WTC11 (cell line): ENCODE measurements around the gene HINT3. TPM values are rescaled to one million over a fixed set of nuclear protein-coding genes. Genes with fewer than 3 reads are reported as not detected.

Experiments
- ATAC-seq: fragments of 200-7000 bp; cut with Tn5 transposase; 2 replicates; pipeline ENCODE4 v1.10.0; 2021; ENCODE audit warnings: mild to moderate bottlenecking, moderate library complexity
- CTCF ChIA-PET: fragments of 300-600 bp; sonication (Branson Sonifier 250); formaldehyde crosslinking; loops from one replicate; lab custom pipeline; 2021; ENCODE audit warnings: antibody characterized with exemption; lab: Charles Lee
- POLR2A ChIA-PET: fragments of 350-600 bp; sonication (Branson Sonifier 250); formaldehyde crosslinking; loops from one replicate; lab custom pipeline; 2021; ENCODE audit warnings: antibody characterized with exemption; lab: Charles Lee
- DNase-seq: peaks from one replicate; pipeline ENCODE4 v3.0.0; 2021; ENCODE audit warnings: low spot score
- H3K27ac Mint-ChIP-seq: 2 replicates; pipeline ENCODE4 v1.8.0; 2021; ENCODE audit warnings: mixed read lengths
- H3K27me3 Mint-ChIP-seq: 2 replicates; pipeline ENCODE4 v1.8.0; 2021; ENCODE audit warnings: low read depth, mild to moderate bottlenecking, moderate library complexity, mixed read lengths
- H3K36me3 Mint-ChIP-seq: 2 replicates; pipeline ENCODE4 v1.8.0; 2021; ENCODE audit warnings: mixed read lengths
- H3K4me1 Mint-ChIP-seq: 2 replicates; pipeline ENCODE4 v1.8.0; 2022; ENCODE audit warnings: mixed read lengths
- H3K4me3 Mint-ChIP-seq: 2 replicates; pipeline ENCODE4 v1.8.0; 2021; ENCODE audit warnings: mild to moderate bottlenecking, moderate library complexity, mixed read lengths
- H3K9me3 Mint-ChIP-seq: 2 replicates; pipeline ENCODE4 v1.8.0; 2021; ENCODE audit warnings: mixed read lengths
- EMX1 ChIP-seq: fragments of 250-450 bp; sonication (Bioruptor Pico); IDR thresholded peaks from 2 replicates; pipeline ENCODE4 v1.8.0; 2021; ENCODE audit warnings: mild to moderate bottlenecking
- ESRRA ChIP-seq: sonication (generic); formaldehyde crosslinking; IDR thresholded peaks from 2 replicates; pipeline ENCODE4 v1.8.1; 2022; ENCODE audit warnings: mild to moderate bottlenecking, missing genetic modification reagents, borderline replicate concordance
- KAT7 ChIP-seq: sonication (generic); formaldehyde crosslinking; IDR thresholded peaks from 2 replicates; pipeline ENCODE4 v1.8.1; 2023; ENCODE audit warnings: missing genetic modification reagents, mild to moderate bottlenecking, borderline replicate concordance
- MXD4 ChIP-seq: fragments of 250-450 bp; sonication (Bioruptor Pico); IDR thresholded peaks from 2 replicates; pipeline ENCODE4 v1.8.0; 2021; ENCODE audit warnings: mild to moderate bottlenecking, moderate library complexity, borderline replicate concordance
- NFATC4 ChIP-seq: fragments of 250-450 bp; sonication (Bioruptor Pico); IDR thresholded peaks from 2 replicates; pipeline ENCODE4 v1.9.0; 2021; ENCODE audit warnings: mild to moderate bottlenecking
- NR1H2 ChIP-seq: sonication (generic); formaldehyde crosslinking; IDR thresholded peaks from 2 replicates; pipeline ENCODE4 v1.9.0; 2021; ENCODE audit warnings: mild to moderate bottlenecking, moderate library complexity, missing genetic modification reagents
- OVOL2 ChIP-seq: fragments of 250-450 bp; sonication (Bioruptor Pico); IDR thresholded peaks from 2 replicates; pipeline ENCODE4 v1.9.0; 2021; ENCODE audit warnings: mild to moderate bottlenecking, borderline replicate concordance
- SMAD4 ChIP-seq: sonication (generic); formaldehyde crosslinking; IDR thresholded peaks from 2 replicates; pipeline ENCODE4 v1.8.0; 2022; ENCODE audit warnings: mild to moderate bottlenecking, missing genetic modification reagents
- TEAD4 ChIP-seq: sonication (generic); formaldehyde crosslinking; IDR thresholded peaks from 2 replicates; pipeline ENCODE4 v1.8.0; 2022; ENCODE audit warnings: mild to moderate bottlenecking, missing genetic modification reagents
- TP53 ChIP-seq: sonication (generic); formaldehyde crosslinking; IDR thresholded peaks from 2 replicates; pipeline ENCODE4 v1.8.1; 2023; ENCODE audit warnings: mild to moderate bottlenecking, missing genetic modification reagents
- ZBTB21 ChIP-seq: sonication (generic); formaldehyde crosslinking; IDR thresholded peaks from 2 replicates; pipeline ENCODE4 v1.8.1; 2023; ENCODE audit warnings: mild to moderate bottlenecking, missing genetic modification reagents, borderline replicate concordance
- ZNF121 ChIP-seq: sonication (generic); formaldehyde crosslinking; IDR thresholded peaks from 2 replicates; pipeline ENCODE4 v1.8.0; 2023; ENCODE audit warnings: missing genetic modification reagents
- ZNF671 ChIP-seq: fragments of 250-450 bp; sonication (Bioruptor Pico); IDR thresholded peaks from 2 replicates; pipeline ENCODE4 v1.8.0; 2021; ENCODE audit warnings: mild to moderate bottlenecking
- total RNA-seq: library from RNA; stranded (reverse); gene quantifications from 3 replicates; pipeline ENCODE4 v1.2.3, GENCODE V29; 2021
- TF ChIP-seq, protein P1 (sequence below): sonication (generic); formaldehyde crosslinking; IDR thresholded peaks from 2 replicates; pipeline ENCODE4 v1.8.1; 2022; ENCODE audit warnings: mild to moderate bottlenecking, moderate library complexity, missing genetic modification reagents
- TF ChIP-seq, protein P2 (sequence below): sonication (generic); formaldehyde crosslinking; IDR thresholded peaks from 2 replicates; pipeline ENCODE4 v1.8.0; 2022; ENCODE audit warnings: missing genetic modification reagents
- TF ChIP-seq, protein P3 (sequence below): sonication (generic); formaldehyde crosslinking; IDR thresholded peaks from 2 replicates; pipeline ENCODE4 v1.8.1; 2022; ENCODE audit warnings: low read depth, missing genetic modification reagents, borderline replicate concordance
- TF ChIP-seq, protein P4 (sequence below): sonication (generic); formaldehyde crosslinking; IDR thresholded peaks from 2 replicates; pipeline ENCODE4 v1.8.0; 2023; ENCODE audit warnings: missing genetic modification reagents
- TF ChIP-seq, protein P5 (sequence below): fragments of 250-450 bp; sonication (Bioruptor Pico); IDR thresholded peaks from 2 replicates; pipeline ENCODE4 v2.1.2; 2022; ENCODE audit warnings: mild to moderate bottlenecking, moderate library complexity
- TF ChIP-seq, protein P6 (sequence below): sonication (generic); formaldehyde crosslinking; IDR thresholded peaks from 2 replicates; pipeline ENCODE4 v1.8.1; 2023; ENCODE audit warnings: mild to moderate bottlenecking, missing genetic modification reagents
- TF ChIP-seq, protein P7 (sequence below): sonication (generic); formaldehyde crosslinking; IDR thresholded peaks from 2 replicates; pipeline ENCODE4 v1.8.0; 2023; ENCODE audit warnings: mild to moderate bottlenecking, missing genetic modification reagents
- TF ChIP-seq, protein P8 (sequence below): sonication (generic); formaldehyde crosslinking; IDR thresholded peaks from 2 replicates; pipeline ENCODE4 v1.8.0; 2022; ENCODE audit warnings: mild to moderate bottlenecking, missing genetic modification reagents
- TF ChIP-seq, protein P9 (sequence below): fragments of 250-450 bp; sonication (Bioruptor Pico); IDR thresholded peaks from 2 replicates; pipeline ENCODE4 v1.8.0; 2021; ENCODE audit warnings: mild to moderate bottlenecking

Gene HINT3
- total RNA-seq, 1 experiment from 2014 or later: 9.4 TPM

DNA sequence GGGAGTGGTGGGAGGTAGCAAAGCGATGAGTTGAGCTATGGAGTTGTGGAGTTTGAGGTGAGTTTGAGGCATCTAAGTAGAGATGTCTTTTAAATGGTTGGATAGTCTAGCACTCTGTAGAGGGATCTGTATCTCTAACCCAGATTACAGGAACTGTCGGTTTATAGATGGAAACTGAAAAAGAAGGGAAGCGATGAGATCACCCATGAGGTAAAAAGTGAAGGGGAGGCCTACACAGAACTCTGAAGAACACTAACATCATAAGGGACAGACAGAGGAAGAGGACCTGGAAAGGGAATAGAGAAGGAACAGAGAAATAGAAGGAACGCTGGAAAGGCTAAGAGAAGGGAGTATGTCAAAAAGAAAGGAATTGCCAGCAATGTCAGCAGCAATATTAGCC, 2.5 kb downstream of the HINT3 start (continued):
- no peak for TF ChIP-seq ZBTB21 (CRISPR knock-in tag)
- TF ChIP-seq ZNF121: no peak
- no peak for TF ChIP-seq NFATC4
- TF ChIP-seq MXD4 (CRISPR knock-in tag): no peak
- no peak for TF ChIP-seq EMX1 (CRISPR knock-in tag)

DNA sequence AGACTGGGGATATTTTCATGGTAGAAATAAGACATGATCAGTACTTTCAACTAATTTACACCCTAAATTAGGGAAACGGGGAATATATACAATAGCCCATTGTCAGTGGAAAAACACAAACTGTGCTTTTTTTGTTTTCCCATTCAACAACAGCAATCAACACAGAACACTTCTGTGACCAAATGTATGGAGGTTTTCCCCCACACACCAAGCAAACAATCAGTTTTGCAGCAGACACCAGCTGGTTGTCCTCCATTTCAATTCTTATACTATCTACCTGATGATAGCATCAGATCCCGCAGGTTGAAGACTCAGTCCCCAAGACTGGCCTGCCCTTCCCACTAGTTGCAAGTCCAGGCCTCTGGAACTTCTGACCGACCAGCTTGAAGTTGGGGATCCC, 4.5 kb downstream of the HINT3 start:
- no peaks in the 10 kb centered on the region for H3K9me3 Mint-ChIP-seq
- peaks cover 1% of the 10 kb centered on the region; the same call in 1 of the 2 replicates for H3K4me1 Mint-ChIP-seq
- H3K27me3 Mint-ChIP-seq: no peaks in the 10 kb centered on the region
- no peak overlapping the region for H3K27ac Mint-ChIP-seq
- ChIA-PET POLR2A (no interaction called here), CTCF (no interaction called here)
- ATAC-seq (no peak), DNase-seq (no peak)
- H3K4me3 Mint-ChIP-seq: no peak overlapping the region
- H3K36me3 Mint-ChIP-seq: no peaks in the 10 kb centered on the region
- TF ChIP-seq, protein P1, sequence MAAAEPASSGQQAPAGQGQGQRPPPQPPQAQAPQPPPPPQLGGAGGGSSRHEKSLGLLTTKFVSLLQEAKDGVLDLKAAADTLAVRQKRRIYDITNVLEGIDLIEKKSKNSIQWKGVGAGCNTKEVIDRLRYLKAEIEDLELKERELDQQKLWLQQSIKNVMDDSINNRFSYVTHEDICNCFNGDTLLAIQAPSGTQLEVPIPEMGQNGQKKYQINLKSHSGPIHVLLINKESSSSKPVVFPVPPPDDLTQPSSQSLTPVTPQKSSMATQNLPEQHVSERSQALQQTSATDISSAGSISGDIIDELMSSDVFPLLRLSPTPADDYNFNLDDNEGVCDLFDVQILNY (CRISPR knock-in tag): no peak
- no peak for TF ChIP-seq TEAD4 (CRISPR knock-in tag)
- TF ChIP-seq, protein P2, sequence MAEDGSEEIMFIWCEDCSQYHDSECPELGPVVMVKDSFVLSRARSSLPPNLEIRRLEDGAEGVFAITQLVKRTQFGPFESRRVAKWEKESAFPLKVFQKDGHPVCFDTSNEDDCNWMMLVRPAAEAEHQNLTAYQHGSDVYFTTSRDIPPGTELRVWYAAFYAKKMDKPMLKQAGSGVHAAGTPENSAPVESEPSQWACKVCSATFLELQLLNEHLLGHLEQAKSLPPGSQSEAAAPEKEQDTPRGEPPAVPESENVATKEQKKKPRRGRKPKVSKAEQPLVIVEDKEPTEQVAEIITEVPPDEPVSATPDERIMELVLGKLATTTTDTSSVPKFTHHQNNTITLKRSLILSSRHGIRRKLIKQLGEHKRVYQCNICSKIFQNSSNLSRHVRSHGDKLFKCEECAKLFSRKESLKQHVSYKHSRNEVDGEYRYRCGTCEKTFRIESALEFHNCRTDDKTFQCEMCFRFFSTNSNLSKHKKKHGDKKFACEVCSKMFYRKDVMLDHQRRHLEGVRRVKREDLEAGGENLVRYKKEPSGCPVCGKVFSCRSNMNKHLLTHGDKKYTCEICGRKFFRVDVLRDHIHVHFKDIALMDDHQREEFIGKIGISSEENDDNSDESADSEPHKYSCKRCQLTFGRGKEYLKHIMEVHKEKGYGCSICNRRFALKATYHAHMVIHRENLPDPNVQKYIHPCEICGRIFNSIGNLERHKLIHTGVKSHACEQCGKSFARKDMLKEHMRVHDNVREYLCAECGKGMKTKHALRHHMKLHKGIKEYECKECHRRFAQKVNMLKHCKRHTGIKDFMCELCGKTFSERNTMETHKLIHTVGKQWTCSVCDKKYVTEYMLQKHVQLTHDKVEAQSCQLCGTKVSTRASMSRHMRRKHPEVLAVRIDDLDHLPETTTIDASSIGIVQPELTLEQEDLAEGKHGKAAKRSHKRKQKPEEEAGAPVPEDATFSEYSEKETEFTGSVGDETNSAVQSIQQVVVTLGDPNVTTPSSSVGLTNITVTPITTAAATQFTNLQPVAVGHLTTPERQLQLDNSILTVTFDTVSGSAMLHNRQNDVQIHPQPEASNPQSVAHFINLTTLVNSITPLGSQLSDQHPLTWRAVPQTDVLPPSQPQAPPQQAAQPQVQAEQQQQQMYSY (CRISPR knock-in tag): no peak
- TF ChIP-seq OVOL2 (CRISPR knock-in tag): no peak
- no peak for TF ChIP-seq KAT7 (CRISPR knock-in tag)
- TF ChIP-seq, protein P3, sequence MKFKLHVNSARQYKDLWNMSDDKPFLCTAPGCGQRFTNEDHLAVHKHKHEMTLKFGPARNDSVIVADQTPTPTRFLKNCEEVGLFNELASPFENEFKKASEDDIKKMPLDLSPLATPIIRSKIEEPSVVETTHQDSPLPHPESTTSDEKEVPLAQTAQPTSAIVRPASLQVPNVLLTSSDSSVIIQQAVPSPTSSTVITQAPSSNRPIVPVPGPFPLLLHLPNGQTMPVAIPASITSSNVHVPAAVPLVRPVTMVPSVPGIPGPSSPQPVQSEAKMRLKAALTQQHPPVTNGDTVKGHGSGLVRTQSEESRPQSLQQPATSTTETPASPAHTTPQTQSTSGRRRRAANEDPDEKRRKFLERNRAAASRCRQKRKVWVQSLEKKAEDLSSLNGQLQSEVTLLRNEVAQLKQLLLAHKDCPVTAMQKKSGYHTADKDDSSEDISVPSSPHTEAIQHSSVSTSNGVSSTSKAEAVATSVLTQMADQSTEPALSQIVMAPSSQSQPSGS (CRISPR knock-in tag): no peak
- TF ChIP-seq ZNF671: no peak
- TF ChIP-seq, protein P4, sequence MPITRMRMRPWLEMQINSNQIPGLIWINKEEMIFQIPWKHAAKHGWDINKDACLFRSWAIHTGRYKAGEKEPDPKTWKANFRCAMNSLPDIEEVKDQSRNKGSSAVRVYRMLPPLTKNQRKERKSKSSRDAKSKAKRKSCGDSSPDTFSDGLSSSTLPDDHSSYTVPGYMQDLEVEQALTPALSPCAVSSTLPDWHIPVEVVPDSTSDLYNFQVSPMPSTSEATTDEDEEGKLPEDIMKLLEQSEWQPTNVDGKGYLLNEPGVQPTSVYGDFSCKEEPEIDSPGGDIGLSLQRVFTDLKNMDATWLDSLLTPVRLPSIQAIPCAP: no peak
- TF ChIP-seq ESRRA (CRISPR knock-in tag): no peak
- TF ChIP-seq TP53: no peak
- TF ChIP-seq MXD4 (CRISPR knock-in tag): no peak
- TF ChIP-seq, protein P5, sequence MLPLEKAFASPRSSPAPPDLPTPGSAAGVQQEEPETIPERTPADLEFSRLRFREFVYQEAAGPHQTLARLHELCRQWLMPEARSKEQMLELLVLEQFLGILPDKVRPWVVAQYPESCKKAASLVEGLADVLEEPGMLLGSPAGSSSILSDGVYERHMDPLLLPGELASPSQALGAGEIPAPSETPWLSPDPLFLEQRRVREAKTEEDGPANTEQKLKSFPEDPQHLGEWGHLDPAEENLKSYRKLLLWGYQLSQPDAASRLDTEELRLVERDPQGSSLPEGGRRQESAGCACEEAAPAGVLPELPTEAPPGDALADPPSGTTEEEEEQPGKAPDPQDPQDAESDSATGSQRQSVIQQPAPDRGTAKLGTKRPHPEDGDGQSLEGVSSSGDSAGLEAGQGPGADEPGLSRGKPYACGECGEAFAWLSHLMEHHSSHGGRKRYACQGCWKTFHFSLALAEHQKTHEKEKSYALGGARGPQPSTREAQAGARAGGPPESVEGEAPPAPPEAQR (CRISPR knock-in tag): no peak
- no peak for TF ChIP-seq NR1H2 (CRISPR knock-in tag)
- TF ChIP-seq NFATC4: no peak
- TF ChIP-seq, protein P6, sequence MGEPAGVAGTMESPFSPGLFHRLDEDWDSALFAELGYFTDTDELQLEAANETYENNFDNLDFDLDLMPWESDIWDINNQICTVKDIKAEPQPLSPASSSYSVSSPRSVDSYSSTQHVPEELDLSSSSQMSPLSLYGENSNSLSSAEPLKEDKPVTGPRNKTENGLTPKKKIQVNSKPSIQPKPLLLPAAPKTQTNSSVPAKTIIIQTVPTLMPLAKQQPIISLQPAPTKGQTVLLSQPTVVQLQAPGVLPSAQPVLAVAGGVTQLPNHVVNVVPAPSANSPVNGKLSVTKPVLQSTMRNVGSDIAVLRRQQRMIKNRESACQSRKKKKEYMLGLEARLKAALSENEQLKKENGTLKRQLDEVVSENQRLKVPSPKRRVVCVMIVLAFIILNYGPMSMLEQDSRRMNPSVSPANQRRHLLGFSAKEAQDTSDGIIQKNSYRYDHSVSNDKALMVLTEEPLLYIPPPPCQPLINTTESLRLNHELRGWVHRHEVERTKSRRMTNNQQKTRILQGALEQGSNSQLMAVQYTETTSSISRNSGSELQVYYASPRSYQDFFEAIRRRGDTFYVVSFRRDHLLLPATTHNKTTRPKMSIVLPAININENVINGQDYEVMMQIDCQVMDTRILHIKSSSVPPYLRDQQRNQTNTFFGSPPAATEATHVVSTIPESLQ (CRISPR knock-in tag): no peak
- TF ChIP-seq, protein P7, sequence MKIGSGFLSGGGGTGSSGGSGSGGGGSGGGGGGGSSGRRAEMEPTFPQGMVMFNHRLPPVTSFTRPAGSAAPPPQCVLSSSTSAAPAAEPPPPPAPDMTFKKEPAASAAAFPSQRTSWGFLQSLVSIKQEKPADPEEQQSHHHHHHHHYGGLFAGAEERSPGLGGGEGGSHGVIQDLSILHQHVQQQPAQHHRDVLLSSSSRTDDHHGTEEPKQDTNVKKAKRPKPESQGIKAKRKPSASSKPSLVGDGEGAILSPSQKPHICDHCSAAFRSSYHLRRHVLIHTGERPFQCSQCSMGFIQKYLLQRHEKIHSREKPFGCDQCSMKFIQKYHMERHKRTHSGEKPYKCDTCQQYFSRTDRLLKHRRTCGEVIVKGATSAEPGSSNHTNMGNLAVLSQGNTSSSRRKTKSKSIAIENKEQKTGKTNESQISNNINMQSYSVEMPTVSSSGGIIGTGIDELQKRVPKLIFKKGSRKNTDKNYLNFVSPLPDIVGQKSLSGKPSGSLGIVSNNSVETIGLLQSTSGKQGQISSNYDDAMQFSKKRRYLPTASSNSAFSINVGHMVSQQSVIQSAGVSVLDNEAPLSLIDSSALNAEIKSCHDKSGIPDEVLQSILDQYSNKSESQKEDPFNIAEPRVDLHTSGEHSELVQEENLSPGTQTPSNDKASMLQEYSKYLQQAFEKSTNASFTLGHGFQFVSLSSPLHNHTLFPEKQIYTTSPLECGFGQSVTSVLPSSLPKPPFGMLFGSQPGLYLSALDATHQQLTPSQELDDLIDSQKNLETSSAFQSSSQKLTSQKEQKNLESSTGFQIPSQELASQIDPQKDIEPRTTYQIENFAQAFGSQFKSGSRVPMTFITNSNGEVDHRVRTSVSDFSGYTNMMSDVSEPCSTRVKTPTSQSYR (CRISPR knock-in tag): no peak
- TF ChIP-seq, protein P8, sequence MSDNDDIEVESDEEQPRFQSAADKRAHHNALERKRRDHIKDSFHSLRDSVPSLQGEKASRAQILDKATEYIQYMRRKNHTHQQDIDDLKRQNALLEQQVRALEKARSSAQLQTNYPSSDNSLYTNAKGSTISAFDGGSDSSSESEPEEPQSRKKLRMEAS: no peak
- no peak for TF ChIP-seq SMAD4 (CRISPR knock-in tag)
- TF ChIP-seq, protein P9, sequence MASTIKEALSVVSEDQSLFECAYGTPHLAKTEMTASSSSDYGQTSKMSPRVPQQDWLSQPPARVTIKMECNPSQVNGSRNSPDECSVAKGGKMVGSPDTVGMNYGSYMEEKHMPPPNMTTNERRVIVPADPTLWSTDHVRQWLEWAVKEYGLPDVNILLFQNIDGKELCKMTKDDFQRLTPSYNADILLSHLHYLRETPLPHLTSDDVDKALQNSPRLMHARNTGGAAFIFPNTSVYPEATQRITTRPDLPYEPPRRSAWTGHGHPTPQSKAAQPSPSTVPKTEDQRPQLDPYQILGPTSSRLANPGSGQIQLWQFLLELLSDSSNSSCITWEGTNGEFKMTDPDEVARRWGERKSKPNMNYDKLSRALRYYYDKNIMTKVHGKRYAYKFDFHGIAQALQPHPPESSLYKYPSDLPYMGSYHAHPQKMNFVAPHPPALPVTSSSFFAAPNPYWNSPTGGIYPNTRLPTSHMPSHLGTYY (CRISPR knock-in tag): no peak
